HEK293 (cell line): ENCODE results near the gene SWI5.

Experiments
- MEIS1 ChIP-seq: sonication (generic); formaldehyde crosslinking; IDR thresholded peaks from 2 replicates; pipeline ENCODE4 v1.8.1; 2022; ENCODE audit warnings: missing genetic modification reagents, mild to moderate bottlenecking, borderline replicate concordance
- SALL2 ChIP-seq: fragments of 450-650 bp; formaldehyde crosslinking; IDR thresholded peaks from 2 replicates; pipeline ENCODE4 v1.5.0; 2017; ENCODE audit warnings: missing biosample characterization, mild to moderate bottlenecking, missing genetic modification characterization, borderline replicate concordance
- SP2 ChIP-seq: fragments of 450-650 bp; formaldehyde crosslinking; IDR thresholded peaks from 2 replicates; pipeline ENCODE4 v1.5.1; 2016; ENCODE audit warnings: missing biosample characterization, missing genetic modification characterization
- YY1 ChIP-seq: fragments of 450-650 bp; formaldehyde crosslinking; IDR thresholded peaks from 2 replicates; pipeline ENCODE4 v1.5.1; 2018; ENCODE audit warnings: missing biosample characterization, missing genetic modification characterization
- ZFP37 ChIP-seq: fragments of 450-650 bp; formaldehyde crosslinking; IDR thresholded peaks from 2 replicates; pipeline ENCODE4 v1.5.1; 2016; ENCODE audit warnings: missing biosample characterization, missing genetic modification characterization
- ZNF266 ChIP-seq: fragments of 450-650 bp; formaldehyde crosslinking; IDR thresholded peaks from 2 replicates; pipeline ENCODE4 v1.5.1; 2016; ENCODE audit warnings: missing biosample characterization, missing genetic modification characterization, low read depth
- ZNF433 ChIP-seq: fragments of 450-650 bp; formaldehyde crosslinking; IDR thresholded peaks from 2 replicates; pipeline ENCODE4 v1.5.1; 2016; ENCODE audit warnings: missing biosample characterization, missing genetic modification characterization, low read depth
- ZNF610 ChIP-seq: fragments of 450-650 bp; formaldehyde crosslinking; IDR thresholded peaks from 2 replicates; pipeline ENCODE4 v1.5.1; 2016; ENCODE audit warnings: missing biosample characterization, missing genetic modification characterization, borderline replicate concordance
- ZNF664 ChIP-seq: fragments of 450-650 bp; formaldehyde crosslinking; IDR thresholded peaks from 2 replicates; pipeline ENCODE4 v1.5.1; 2016; ENCODE audit warnings: missing biosample characterization, missing genetic modification characterization
- ZNF707 ChIP-seq: fragments of 450-650 bp; formaldehyde crosslinking; IDR thresholded peaks from 2 replicates; pipeline ENCODE4 v1.5.1; 2016; ENCODE audit warnings: missing biosample characterization, missing genetic modification characterization
- ZNF76 ChIP-seq: fragments of 450-650 bp; formaldehyde crosslinking; IDR thresholded peaks from 2 replicates; pipeline ENCODE4; 2016; ENCODE audit warnings: low read depth, missing biosample characterization, missing genetic modification characterization, borderline replicate concordance
- ZXDB ChIP-seq: fragments of 450-650 bp; formaldehyde crosslinking; IDR thresholded peaks from 2 replicates; pipeline ENCODE4 v1.5.1; 2016; ENCODE audit warnings: missing biosample characterization, missing genetic modification characterization
- TF ChIP-seq, protein P1 (sequence below): fragments of 450-650 bp; formaldehyde crosslinking; IDR thresholded peaks from 2 replicates; pipeline ENCODE4 v1.5.1; 2016; ENCODE audit warnings: missing biosample characterization, missing genetic modification characterization

DNA sequence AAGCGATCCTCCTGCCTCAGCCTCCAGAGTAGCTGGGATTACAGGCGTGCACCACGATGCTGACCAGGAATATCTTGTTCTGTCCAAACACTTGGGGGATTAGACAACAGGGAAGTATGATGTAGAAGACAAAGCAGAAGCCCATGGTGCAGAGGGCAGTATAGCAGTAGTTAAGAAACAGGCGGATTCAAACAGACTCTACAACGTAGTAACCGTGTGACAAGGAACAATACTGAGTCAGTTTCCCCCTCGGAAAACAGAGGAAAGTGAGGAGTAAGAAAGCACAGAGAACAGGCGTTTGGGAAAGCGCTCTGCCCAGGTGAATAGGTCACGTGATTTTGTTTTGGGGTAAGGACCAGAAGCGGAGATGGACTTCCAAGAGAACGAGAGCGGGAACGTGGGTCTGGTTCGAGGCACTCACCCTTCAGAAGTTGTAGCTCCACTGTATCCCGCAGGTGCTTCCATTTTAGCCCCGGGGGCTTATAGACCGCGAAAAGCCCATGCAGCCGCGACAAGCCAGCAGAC, 45.9 kb downstream of the SWI5 start:
- TF ChIP-seq SALL2 (tag by site-specific recombination) (no peak), ZNF610 (tag by site-specific recombination) (no peak), ZNF266 (no peak), YY1 (tag by site-specific recombination) (no peak), MEIS1 (CRISPR knock-in tag) (no peak), ZNF76 (tag by site-specific recombination) (no peak), ZXDB (tag by site-specific recombination) (no peak), ZFP37 (tag by site-specific recombination) (no peak), ZNF664 (tag by site-specific recombination) (no peak), ZNF433 (tag by site-specific recombination) (no peak), ZNF707 (tag by site-specific recombination) (no peak), SP2 (tag by site-specific recombination) (no peak)
- TF ChIP-seq, protein P1, sequence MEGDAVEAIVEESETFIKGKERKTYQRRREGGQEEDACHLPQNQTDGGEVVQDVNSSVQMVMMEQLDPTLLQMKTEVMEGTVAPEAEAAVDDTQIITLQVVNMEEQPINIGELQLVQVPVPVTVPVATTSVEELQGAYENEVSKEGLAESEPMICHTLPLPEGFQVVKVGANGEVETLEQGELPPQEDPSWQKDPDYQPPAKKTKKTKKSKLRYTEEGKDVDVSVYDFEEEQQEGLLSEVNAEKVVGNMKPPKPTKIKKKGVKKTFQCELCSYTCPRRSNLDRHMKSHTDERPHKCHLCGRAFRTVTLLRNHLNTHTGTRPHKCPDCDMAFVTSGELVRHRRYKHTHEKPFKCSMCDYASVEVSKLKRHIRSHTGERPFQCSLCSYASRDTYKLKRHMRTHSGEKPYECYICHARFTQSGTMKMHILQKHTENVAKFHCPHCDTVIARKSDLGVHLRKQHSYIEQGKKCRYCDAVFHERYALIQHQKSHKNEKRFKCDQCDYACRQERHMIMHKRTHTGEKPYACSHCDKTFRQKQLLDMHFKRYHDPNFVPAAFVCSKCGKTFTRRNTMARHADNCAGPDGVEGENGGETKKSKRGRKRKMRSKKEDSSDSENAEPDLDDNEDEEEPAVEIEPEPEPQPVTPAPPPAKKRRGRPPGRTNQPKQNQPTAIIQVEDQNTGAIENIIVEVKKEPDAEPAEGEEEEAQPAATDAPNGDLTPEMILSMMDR (tag by site-specific recombination) = no peak
